ENCODE results near the gene CAMTA1. TPM values are rescaled to one million over a fixed set of nuclear protein-coding genes. Genes with fewer than 3 reads are reported as not detected.

Gene CAMTA1
- total and polyA plus RNA-seq, 9 of the 15 experiments (the other 6 are each of a cell fraction or from before 2014, with no cell fraction given) = 43.9 to 161 (median 65.9) TPM

DNA sequence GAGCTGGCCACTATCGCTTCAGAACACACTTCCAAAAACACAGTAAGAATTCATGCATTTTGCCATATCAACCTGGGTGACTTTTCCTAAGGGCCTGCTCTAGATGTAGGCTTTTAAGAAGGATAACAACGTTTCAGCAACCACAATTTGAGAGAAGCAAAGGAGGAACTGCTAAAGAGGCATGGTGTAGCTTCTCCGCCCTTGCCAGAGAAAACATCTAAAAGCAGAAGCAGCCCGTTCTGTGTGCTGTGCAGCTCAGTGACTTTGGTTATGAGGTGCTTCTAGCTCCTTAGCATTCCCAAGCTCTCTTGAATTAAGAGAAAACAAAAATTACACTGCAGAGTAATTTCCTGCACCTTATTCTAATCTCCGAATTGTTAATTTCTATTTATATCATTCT lies 1001.5 kb downstream of the CAMTA1 start:
- TF ChIP-seq JUND (IDR thresholded peaks at IDR 0.05; ENCODE audit: borderline replicate concordance, low read depth, low read length) (no peak), JUND (tag; IDR thresholded peaks at IDR 0.05; ENCODE audit: borderline replicate concordance, low read depth, low read length) (no peak), RBM15 (IDR thresholded peaks at IDR 0.05; ENCODE audit: insufficient read depth, low read length) (no peak), CEBPG (CRISPR knock-in tag; IDR thresholded peaks at IDR 0.05) (no peak), CEBPG (tag; conservative IDR thresholded peaks at IDR 0.05 in 1 of 2, IDR thresholded peaks at IDR 0.05 in 1 of 2) (no peak), DDX20 (tag; IDR thresholded peaks at IDR 0.05; ENCODE audit: low read depth) (no peak), ZNF165 (CRISPR knock-in tag; IDR thresholded peaks at IDR 0.05; ENCODE audit: borderline replicate concordance) (no peak), NRF1 (conservative IDR thresholded peaks at IDR 0.05 in 1 of 2, IDR thresholded peaks at IDR 0.05 in 1 of 2) (no peak), GTF2A2 (tag; IDR thresholded peaks at IDR 0.05) (no peak), NFE2L1 (tag; IDR thresholded peaks at IDR 0.05; ENCODE audit: borderline replicate concordance, low read depth) (no peak), ZNF197 (CRISPR knock-in tag; IDR thresholded peaks at IDR 0.05; ENCODE audit: low read depth) (no peak), ZNF695 (CRISPR knock-in tag; IDR thresholded peaks at IDR 0.05) (no peak)
- TF ChIP-seq, protein P1, sequence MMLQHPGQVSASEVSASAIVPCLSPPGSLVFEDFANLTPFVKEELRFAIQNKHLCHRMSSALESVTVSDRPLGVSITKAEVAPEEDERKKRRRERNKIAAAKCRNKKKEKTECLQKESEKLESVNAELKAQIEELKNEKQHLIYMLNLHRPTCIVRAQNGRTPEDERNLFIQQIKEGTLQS (IDR thresholded peaks at IDR 0.05) = no peak
- TF ChIP-seq, protein P1 (CRISPR knock-in tag; conservative IDR thresholded peaks at IDR 0.05) = no peak
- ChIA-PET CTCF (ENCODE audit: low intra/inter-chr PET ratio) (no interaction called here), POLR2A (no interaction called here)
- Histone ChIP-seq H3K36me3 (ENCODE audit: control insufficient read depth, insufficient read depth, low read length) (peaks cover 29% of the 10 kb centered on the region; the same call in 2 of the 3 replicates), H3K4me2 (ENCODE audit: insufficient read depth, low read length) (no peak overlapping the region), H3K4me3 (no peak overlapping the region), H3K4me1 (replicated peaks in 1 of 2; ENCODE audit: control insufficient read depth in 2 of 2, insufficient read depth in 2 of 2, low read length in 2 of 2) (peaks cover 7 to 17% of the 10 kb centered on the region in 2 experiments; a peak in 4 of 5 replicates), H3K27me3 (ENCODE audit: control insufficient read depth in 2 of 2, insufficient read depth in 2 of 2, low read length in 2 of 2) (no peaks in the 10 kb centered on the region), H3K27ac (ENCODE audit: extremely low read depth, low read depth, low read length) (no peak overlapping the region), H2AFZ (ENCODE audit: low read depth, low read length) (no peak overlapping the region), H3K9me1 (ENCODE audit: control insufficient read depth, insufficient read depth, low read length) (no peaks in the 10 kb centered on the region), H3K9ac (ENCODE audit: insufficient read depth in 1 of 2, low read depth in 2 of 2, low read length in 2 of 2) (no peak overlapping the region), H3K9me3 (replicated peaks; ENCODE audit: control insufficient read depth, insufficient read depth, low read depth, low read length) (peaks cover 16% of the 10 kb centered on the region), H4K20me1 (replicated peaks; ENCODE audit: control insufficient read depth, insufficient read depth, low read length) (no peaks in the 10 kb centered on the region), H3K79me2 (ENCODE audit: control insufficient read depth, insufficient read depth, low read length) (no peaks in the 10 kb centered on the region)
- DNase-seq (ENCODE audit: extremely low read depth in 1 of 4, low spot score in 3 of 4) (no peak), FAIRE-seq (peak; percentile 40), ATAC-seq (no peak)
- no TSS peak for BruUV-seq (replicated peaks)
- in situ Hi-C loops (cut with MboI) (no loop called here), intact Hi-C loops (cut with micrococcal nuclease) (no loop called here)
- 59% methylated on average over 5 of the region's 5 CpGs for WGBS (ENCODE audit: insufficient coverage, low coverage, missing lambda C conversion rate)
